GM21381 (cell line): ENCODE data around the gene SVOP.

ENCODE experiments used
- ATAC-seq: cut with Tn5 transposase; IDR thresholded peaks from one replicate; pipeline ENCODE4 v1.9.1; 2021; ENCODE audit warnings: mild to moderate bottlenecking, moderate library complexity; ENCODE audit not compliant: unreplicated experiment

SVOP gene

GRCh38 chr12:108980831-108981618, 39.8 kb downstream of the SVOP start:
- no peak for ATAC-seq

- no peak for ATAC-seq
These were observed 43.5 kb downstream of the SVOP start for GRCh38 chr12:108977360-108977759.

GRCh38 chr12:108975024-108975593, 45.8 kb downstream of the SVOP start:
- no peak for ATAC-seq

GRCh38 chr12:108973629-108974152, 47.2 kb downstream of the SVOP start:
- no peak for ATAC-seq

- ATAC-seq = no peak
These were observed 48.5 kb downstream of the SVOP start for GRCh38 chr12:108972358-108972757.

GRCh38 chr12:108969622-108970021, 51.2 kb downstream of the SVOP start:
- no peak for ATAC-seq

GRCh38 chr12:108967869-108968540, 52.9 kb downstream of the SVOP start:
- no peak for ATAC-seq

GRCh38 chr12:108966378-108967151, 54.3 kb downstream of the SVOP start:
- ATAC-seq = no peak

- no peak for ATAC-seq
These were observed 55.0 kb downstream of the SVOP start for GRCh38 chr12:108965886-108966285.

- no peak for ATAC-seq
These were observed 56.2 kb downstream of the SVOP start for GRCh38 chr12:108964371-108965352.

GRCh38 chr12:108962256-108962655, 58.6 kb downstream of the SVOP start:
- ATAC-seq = no peak

GRCh38 chr12:108959748-108960655, 60.9 kb downstream of the SVOP start:
- ATAC-seq = no peak

GRCh38 chr12:108955225-108955835, 65.5 kb downstream of the SVOP start:
- no peak for ATAC-seq

GRCh38 chr12:108950991-108951739, 69.7 kb downstream of the SVOP start:
- no peak for ATAC-seq

GRCh38 chr12:108949976-108950375, 70.9 kb downstream of the SVOP start:
- ATAC-seq = no peak

GRCh38 chr12:108948367-108948766, 72.5 kb downstream of the SVOP start:
- ATAC-seq = no peak

- no peak for ATAC-seq
These were observed 73.8 kb downstream of the SVOP start for GRCh38 chr12:108947097-108947496.

- ATAC-seq = no peak
These were observed 80.7 kb downstream of the SVOP start for GRCh38 chr12:108940138-108940537.
